Panc1 (cell line): ENCODE measurements around the gene COL9A2. TPM values are rescaled to one million over a fixed set of nuclear protein-coding genes. Genes with fewer than 3 reads are reported as not detected.

ENCODE experiments used
- total RNA-seq: library from RNA; stranded (reverse); gene quantifications from one replicate; pipeline ENCODE4 v1.2.1, GENCODE V29; 2021; ENCODE audit not compliant: unreplicated experiment

Gene COL9A2
- total RNA-seq, 1 experiment from 2014 or later: 2.9 TPM

Other genes starting within 250 kb of the COL9A2 start
- 158 TPM for gene PPT1, start 220.0 kb downstream of the COL9A2 start, total RNA-seq
- gene RLF, start 155.9 kb downstream of the COL9A2 start, total RNA-seq: 15.7 TPM
- not detected for gene TMCO2, start 69.3 kb downstream of the COL9A2 start, total RNA-seq
- 65.4 TPM for gene ZMPSTE24, start 59.0 kb downstream of the COL9A2 start, total RNA-seq
- gene SMAP2, start 56.4 kb upstream of the COL9A2 start, total RNA-seq: 21.5 TPM
- 11.6 TPM for gene ZFP69B, start 133.2 kb upstream of the COL9A2 start, total RNA-seq
- 6.4 TPM for gene ZFP69, start 160.0 kb upstream of the COL9A2 start, total RNA-seq
- gene EXO5, start 191.5 kb upstream of the COL9A2 start, total RNA-seq: 17.9 TPM
- 5.3 TPM for gene ZNF684, start 214.4 kb upstream of the COL9A2 start, total RNA-seq